Umbilical cord (tissue), 2 donors: ENCODE measurements around the gene ZNF311. TPM values are rescaled to one million over a fixed set of nuclear protein-coding genes. Genes with fewer than 3 reads are reported as not detected.
A peak's percentile ranks its signal among the peaks of the same experiment; 100 is the strongest.

ENCODE experiments used
- DNase-seq: peaks from one replicate; pipeline ENCODE4 v3.0.0-alpha.2; 2015; ENCODE audit warnings: low spot score
- total RNA-seq: library from RNA; depleted of rRNA; stranded (reverse); fragments of >200 nt; gene quantifications from one replicate; pipeline ENCODE4 v1.2.3, GENCODE V29; 2014; ENCODE audit warnings: low replicate concordance; ENCODE audit not compliant: insufficient read depth

Gene ZNF311
- 7.7 TPM for total RNA-seq

GRCh38 chr6:29005183-29005885 is at the start of gene ZNF311:
TSS of gene ZNF311 (minus strand) at chr6:29005315. CDS start at chr6:29003954, 1,361 bp downstream.
- DNase-seq = peak; percentile 94

- no peak for DNase-seq
These were observed 46.6 kb upstream of the ZNF311 start for GRCh38 chr6:29051680-29052079.

GRCh38 chr6:29045075-29045474 is 40.0 kb upstream of the ZNF311 start, which contains the start of gene OR2W1:
TSS of gene OR2W1 (minus strand) at chr6:29045175. CDS start at chr6:29045175, 0 bp downstream.
- DNase-seq = no peak

DNA sequence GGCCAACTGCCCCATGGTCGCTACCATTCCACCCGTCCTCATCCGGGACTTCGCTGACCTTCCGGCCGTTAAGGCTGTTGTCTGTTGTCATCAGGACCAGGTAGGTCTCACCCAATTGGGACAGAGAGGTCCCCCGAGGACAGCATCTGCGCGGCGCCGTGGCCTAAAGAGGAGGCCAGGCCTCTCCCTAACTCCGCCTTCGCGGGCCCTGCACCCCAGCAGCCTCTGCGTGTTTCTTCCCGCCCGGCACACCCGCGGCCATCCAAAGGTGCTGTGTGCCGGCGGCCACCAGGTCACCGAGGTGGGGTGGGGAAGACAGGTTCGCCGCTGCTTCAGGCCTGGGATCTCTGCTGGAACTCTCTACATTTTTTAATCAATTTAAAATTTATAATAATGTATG is 30.8 kb upstream of the ZNF311 start:
- DNase-seq = no peak

GRCh38 chr6:29028821-29029220 is 23.7 kb upstream of the ZNF311 start:
- no peak for DNase-seq

DNA sequence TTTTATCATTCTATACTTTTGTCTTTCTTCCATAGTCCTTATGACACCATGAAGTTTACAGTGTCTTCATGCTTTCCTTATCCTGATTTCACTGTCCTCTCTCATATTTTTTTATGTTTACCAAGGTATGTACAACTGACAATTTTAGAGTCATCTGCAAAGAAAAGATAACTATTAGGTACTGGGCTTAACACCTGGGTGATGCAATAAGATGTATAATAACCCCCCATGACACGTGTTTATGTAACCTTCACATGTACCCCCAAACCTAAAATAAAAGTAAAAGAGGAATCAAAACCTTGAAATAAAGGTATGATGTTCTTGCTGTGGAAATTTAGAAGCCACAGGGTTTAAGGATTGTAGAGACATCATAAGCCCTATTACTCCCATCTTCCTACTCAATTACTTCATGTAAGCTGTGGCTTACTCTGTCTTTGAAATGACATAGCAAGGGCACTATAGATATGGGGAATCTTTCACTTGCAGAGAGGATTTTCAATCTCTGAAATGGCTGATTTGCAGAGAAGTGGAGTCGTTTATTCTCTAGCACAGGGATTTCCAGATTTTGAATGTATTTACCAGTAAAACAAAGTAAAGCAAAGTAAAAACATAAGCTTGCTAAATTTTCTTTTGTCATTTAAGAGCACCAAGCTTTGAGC is 20.9 kb upstream of the ZNF311 start:
- DNase-seq = no peak

DNA sequence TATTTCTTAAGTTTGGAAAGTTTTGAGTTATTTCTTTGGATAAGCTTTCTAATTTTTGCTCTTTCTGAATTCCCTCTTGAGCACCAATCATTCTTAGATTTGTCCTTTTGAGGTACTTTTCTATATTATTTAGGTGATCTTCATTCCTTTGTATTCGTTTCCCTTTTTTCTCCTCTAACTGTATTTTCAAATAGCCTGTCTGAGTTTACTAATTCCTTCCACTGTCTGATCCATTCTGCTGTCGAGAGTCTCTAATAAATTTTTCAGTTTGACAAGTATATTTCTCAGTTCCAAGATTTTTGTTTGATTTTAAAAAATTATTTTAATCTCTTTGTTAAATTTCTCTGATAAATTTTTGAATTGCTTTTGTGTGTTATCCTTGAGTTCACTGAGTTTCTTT is 16.3 kb upstream of the ZNF311 start:
- DNase-seq = no peak

- no peak for DNase-seq
These were observed 14.5 kb upstream of the ZNF311 start for GRCh38 chr6:29019629-29020028.

DNA sequence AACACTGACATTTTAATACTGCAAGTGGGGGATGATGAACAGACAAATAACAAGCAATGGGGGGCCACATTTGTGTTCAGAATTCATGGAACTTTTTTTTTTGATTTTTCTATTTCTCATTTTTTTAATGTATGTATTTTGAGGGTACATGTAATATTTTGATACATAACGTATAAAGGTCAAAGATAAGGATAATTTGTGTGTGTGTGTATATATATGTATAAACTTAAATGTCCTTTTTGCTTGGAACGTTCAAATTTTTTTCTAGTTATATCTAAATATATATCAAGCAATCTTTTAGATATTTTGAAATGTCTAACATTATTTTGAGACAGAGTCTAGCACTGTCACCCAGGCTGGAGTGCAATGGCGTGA is 12.3 kb upstream of the ZNF311 start:
- no peak for DNase-seq

DNA sequence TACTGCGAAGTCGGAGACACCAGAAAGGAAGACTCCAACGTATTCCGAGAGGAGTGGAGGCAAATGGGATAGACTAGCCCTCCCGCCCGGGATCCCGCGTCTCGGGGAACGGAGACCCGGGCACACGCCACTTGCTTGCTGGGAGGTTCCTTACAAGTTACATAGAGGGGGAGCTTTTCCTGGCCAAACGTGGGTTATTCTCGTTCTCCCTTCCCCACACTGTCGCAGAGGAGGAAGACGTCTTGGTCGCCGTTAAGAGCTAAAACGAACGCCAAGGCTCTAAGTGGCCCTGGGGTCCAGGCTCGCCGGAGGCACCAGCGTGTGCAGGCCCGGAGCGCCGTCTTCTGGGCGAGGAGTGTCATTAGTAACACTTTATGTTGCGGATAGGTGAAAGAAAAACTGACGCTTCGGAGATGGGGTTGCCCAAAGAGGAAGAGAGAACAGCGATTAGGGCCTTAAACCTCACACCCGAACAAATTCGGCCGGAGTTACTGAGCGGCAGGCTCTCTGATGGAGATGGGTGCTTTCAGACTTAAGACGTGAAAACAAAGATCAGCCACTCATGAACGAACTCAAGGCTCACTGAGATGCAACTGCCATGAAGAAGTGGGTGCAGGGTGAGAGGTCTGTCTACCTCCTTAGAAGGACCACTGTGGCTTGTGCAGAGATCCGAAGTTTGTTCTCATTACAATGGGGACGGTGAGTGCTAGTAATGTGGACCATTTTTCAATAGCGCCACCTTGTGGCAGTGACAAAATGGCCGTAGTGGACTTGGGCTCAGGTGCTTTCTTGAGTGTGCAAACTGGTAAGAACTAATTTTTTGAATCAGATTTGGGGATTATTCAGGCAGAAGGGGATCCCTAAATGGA is 11.7 kb upstream of the ZNF311 start:
- DNase-seq = peak; percentile 83

DNA sequence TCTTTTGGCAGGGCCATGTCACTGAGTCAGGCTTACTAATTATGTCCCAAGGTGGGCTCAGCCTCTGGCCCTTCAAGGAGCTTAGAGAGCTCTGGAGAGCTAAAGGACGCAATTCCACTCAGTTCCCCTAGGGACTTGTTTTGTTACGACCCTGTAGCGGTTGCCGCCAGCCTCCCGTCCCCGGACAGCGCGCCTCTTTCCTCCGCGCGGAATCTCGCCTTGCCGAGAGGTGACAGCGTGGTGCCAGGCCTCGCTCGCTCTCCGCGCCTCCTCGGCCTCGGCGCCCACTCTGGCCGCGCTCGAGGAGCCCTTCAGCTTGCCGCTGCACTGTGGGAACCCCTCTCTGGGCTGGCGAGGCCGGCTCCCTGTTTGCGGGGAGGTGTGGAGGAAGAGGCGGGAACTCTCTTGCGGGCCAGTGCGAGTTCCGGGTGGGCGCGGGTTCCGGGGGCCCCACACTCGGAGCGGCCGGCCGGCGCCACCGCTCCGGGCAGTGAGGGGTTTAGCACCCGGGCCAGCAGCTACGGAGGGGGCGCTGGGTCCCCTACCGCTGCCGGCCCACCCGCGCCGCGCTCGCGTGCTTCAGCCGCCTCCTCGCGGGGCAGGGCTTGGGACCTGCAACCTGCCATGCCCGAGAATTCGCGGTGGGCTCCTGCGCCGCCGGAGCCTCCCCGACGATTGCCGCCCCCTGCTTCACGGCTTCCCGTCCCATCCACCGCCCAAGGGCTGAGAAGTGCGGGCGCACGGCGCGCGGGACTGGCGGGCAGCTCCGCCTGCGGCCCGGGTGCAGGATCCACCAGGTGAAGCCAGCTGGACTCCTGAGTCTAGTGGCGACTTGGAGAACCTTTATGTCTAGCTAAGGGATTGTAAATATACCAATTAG is 9.9 kb upstream of the ZNF311 start:
- DNase-seq = no peak

DNA sequence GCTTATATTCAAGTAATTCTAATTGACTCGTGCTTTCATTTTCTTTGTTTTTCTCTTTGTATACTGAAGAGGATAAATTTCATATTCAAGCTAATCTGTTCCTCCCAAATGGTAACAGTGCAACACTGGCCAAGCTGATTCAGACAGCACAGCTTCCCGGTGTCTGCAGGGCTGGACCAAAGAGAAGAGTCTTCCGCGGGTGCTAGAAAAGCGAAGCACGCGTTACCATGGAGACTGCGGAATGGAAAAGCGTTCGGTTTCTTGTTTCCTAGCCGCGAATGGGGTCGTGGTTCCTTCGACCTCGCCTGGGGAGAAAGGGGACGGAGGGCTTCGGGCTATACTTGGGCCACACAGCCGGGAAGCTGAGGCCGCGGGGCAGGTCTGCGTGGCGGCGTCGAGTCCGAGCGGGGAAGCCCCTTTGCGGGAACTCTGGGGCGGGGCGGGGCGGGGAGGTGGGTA is 6.2 kb upstream of the ZNF311 start:
- DNase-seq = peak; percentile 82

- DNase-seq = no peak
These were observed 4.2 kb upstream of the ZNF311 start for GRCh38 chr6:29009358-29009757.

GRCh38 chr6:29008089-29008488 is 3.0 kb upstream of the ZNF311 start:
- DNase-seq = no peak

- DNase-seq = no peak
These were observed 8.1 kb downstream of the ZNF311 start for GRCh38 chr6:28996844-28997510.

GRCh38 chr6:28995093-28995650 is 9.9 kb downstream of the ZNF311 start:
- no peak for DNase-seq

- DNase-seq = peak; percentile 30
These were observed 16.4 kb downstream of the ZNF311 start for GRCh38 chr6:28988536-28989311.

DNA sequence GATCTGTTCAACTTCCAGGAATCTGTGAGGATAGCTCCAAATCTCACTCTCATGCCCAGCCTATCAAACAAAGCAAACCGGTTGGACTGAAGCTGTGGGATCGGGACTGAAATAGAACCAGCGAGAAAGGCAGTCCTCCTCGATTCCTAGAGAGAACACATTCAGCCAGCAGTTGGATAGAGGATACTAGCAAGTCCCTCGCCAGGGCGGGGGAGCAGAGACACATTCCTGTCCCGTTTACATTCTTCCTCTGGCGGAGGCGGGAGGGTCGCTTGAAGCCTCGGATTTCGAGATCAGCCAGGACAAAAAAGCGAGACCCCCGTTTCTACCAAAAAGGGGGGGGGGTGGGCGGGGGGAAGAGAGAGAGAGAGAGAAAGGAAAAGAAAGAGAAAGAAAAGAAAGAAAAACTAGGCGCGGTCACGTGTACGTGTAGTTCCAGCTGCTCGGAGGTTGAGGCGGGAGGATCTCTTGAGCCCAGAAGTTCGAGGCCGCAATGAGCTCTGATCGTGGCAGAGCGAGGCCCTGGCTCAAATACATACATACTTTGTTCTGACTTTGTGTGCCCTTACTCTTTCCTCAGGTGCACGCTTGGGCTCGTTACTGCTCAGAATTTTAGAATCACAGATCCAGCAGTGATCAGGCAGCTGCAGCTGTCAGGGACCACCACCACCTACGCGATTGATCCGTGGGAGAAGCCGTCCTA is 19.5 kb downstream of the ZNF311 start:
- DNase-seq = peak; percentile 99

DNA sequence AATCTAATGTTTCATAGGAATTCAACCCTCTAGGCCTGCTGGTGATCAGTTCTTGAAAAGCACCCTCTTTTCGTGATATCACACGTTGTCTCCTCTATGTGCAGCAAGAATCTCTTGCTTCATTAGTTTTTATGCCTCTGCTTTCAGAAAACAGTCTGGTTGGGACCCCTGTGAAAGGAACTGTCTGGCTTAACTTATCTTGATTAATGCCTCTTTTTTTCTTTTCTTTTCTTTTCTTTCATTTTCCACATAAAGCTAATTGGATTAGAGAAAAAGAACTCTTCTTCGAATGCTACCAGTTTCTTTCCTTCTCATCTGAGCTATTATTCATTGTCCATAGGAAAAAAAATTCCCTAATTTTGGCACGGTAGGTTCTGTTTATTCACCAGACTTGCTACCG is 21.3 kb downstream of the ZNF311 start:
- no peak for DNase-seq
